ENCODE results near the gene PDILT.
"Not testable (repeated sequence)": the region's sequence is repeated elsewhere in the genome, so short reads cannot be mapped to it uniquely, and the experiment has no call there.

Gene PDILT

GRCh38 chr16:20404637-20405036, at the start of gene PDILT:
TSS of gene PDILT (minus strand) at chr16:20404737. CDS start at chr16:20399300, 5,437 bp downstream.
- DNase-seq (ENCODE audit: low read depth in 3 of 3): no peak

GRCh38 chr16:20453633-20454032, 49.1 kb upstream of the PDILT start:
- DNase-seq (ENCODE audit: low read depth in 3 of 3): not testable (repeated sequence)

GRCh38 chr16:20451364-20451763, 46.8 kb upstream of the PDILT start, which contains the start of gene ACSM2A:
TSS of gene ACSM2A (plus strand) at chr16:20451521. CDS start at chr16:20460115, 8,594 bp downstream.
- not testable (repeated sequence) for DNase-seq (ENCODE audit: low read depth in 3 of 3)

GRCh38 chr16:20446652-20447393, 42.3 kb upstream of the PDILT start:
- DNase-seq (ENCODE audit: low read depth in 3 of 3): not testable (repeated sequence)

- not testable (repeated sequence) for DNase-seq (ENCODE audit: low read depth in 3 of 3)
Observed at GRCh38 chr16:20441859-20442258, 37.3 kb upstream of the PDILT start.

- DNase-seq (ENCODE audit: low read depth in 3 of 3): no peak
Observed at GRCh38 chr16:20441191-20441590, 36.7 kb upstream of the PDILT start.

GRCh38 chr16:20440731-20441130, 36.2 kb upstream of the PDILT start:
- DNase-seq (ENCODE audit: low read depth in 3 of 3): not testable (repeated sequence)

GRCh38 chr16:20439820-20440231, 35.3 kb upstream of the PDILT start:
- not testable (repeated sequence) for DNase-seq (ENCODE audit: low read depth in 3 of 3)

- DNase-seq (ENCODE audit: low read depth in 3 of 3): not testable (repeated sequence)
Observed at GRCh38 chr16:20438950-20439349, 34.4 kb upstream of the PDILT start.

- no peak for DNase-seq (ENCODE audit: low read depth in 3 of 3)
Observed at GRCh38 chr16:20430948-20431347, 26.4 kb upstream of the PDILT start.

- DNase-seq (ENCODE audit: low read depth in 3 of 3): not testable (repeated sequence)
Observed at GRCh38 chr16:20430480-20430879, 25.9 kb upstream of the PDILT start.

GRCh38 chr16:20429499-20429898, 25.0 kb upstream of the PDILT start:
- not testable (repeated sequence) for DNase-seq (ENCODE audit: low read depth in 3 of 3)

GRCh38 chr16:20427401-20427797, 22.9 kb upstream of the PDILT start:
- DNase-seq (ENCODE audit: low read depth in 3 of 3): not testable (repeated sequence)

GRCh38 chr16:20424129-20424866, 19.8 kb upstream of the PDILT start:
- no peak for DNase-seq (ENCODE audit: low read depth in 3 of 3)

- DNase-seq (ENCODE audit: low read depth in 3 of 3): not testable (repeated sequence)
Observed at GRCh38 chr16:20423772-20424128, 19.2 kb upstream of the PDILT start.

- not testable (repeated sequence) for DNase-seq (ENCODE audit: low read depth in 3 of 3)
Observed at GRCh38 chr16:20421748-20422147, 17.2 kb upstream of the PDILT start.

GRCh38 chr16:20419093-20419492, 14.6 kb upstream of the PDILT start:
- not testable (repeated sequence) for DNase-seq (ENCODE audit: low read depth in 3 of 3)

GRCh38 chr16:20415541-20415940, 11.0 kb upstream of the PDILT start:
- no peak for DNase-seq (ENCODE audit: low read depth in 3 of 3)

- no peak for DNase-seq (ENCODE audit: low read depth in 3 of 3)
Observed at GRCh38 chr16:20411055-20411454, 6.5 kb upstream of the PDILT start.

GRCh38 chr16:20410121-20410723, 5.7 kb upstream of the PDILT start:
- no peak for DNase-seq (ENCODE audit: low read depth in 3 of 3)

GRCh38 chr16:20409398-20410120, 5.0 kb upstream of the PDILT start, which contains the start of gene ACSM5:
TSS of gene ACSM5 (plus strand) at chr16:20409534. CDS start at chr16:20411485, 1,951 bp downstream.
- DNase-seq (ENCODE audit: low read depth in 3 of 3): no peak

- no peak for DNase-seq (ENCODE audit: low read depth in 3 of 3)
Observed at GRCh38 chr16:20402651-20403050, 1.9 kb downstream of the PDILT start.

Measured in stimulated activated CD4-positive, alpha-beta T cell treated with anti-CD3 and anti-CD28 coated beads, TNF-alpha, amount 100 ng/mL, for 24 hours (primary cell).